ENCODE data around the gene GORASP1.

The GORASP1 gene

GRCh38 chr3:39118079-39118478 lies 10.7 kb upstream of the GORASP1 start:
- H3K4me1 ChIP-seq = no peaks in the 10 kb centered on the region
- H3K27ac ChIP-seq = no peak overlapping the region
- intact Hi-C loops (cut with DNase I; ENCODE audit: low total_unique reads) = no loop called here
- no peak overlapping the region for H3K4me3 ChIP-seq
- H3K9me3 ChIP-seq = no peaks in the 10 kb centered on the region
- H3K36me3 ChIP-seq = peaks cover 0 to 51% (median 17%) of the 10 kb centered on the region in 3 donors
- no peaks in the 10 kb centered on the region for H3K27me3 ChIP-seq
- no peak for TF ChIP-seq CTCF (IDR thresholded peaks at IDR 0.05)
- DNase-seq = no peak

GRCh38 chr3:39115870-39116269 lies 8.4 kb upstream of the GORASP1 start:
- H3K27me3 ChIP-seq = no peaks in the 10 kb centered on the region
- no peaks in the 10 kb centered on the region for H3K4me1 ChIP-seq
- no peak for TF ChIP-seq CTCF (IDR thresholded peaks at IDR 0.05)
- intact Hi-C loops (cut with DNase I; ENCODE audit: low total_unique reads) = no loop called here
- DNase-seq = peak in 1 of 2 donors; percentile 10
- peaks cover 0 to 57% (median 17%) of the 10 kb centered on the region in 3 donors for H3K36me3 ChIP-seq
- H3K27ac ChIP-seq = no peak overlapping the region
- no peaks in the 10 kb centered on the region for H3K9me3 ChIP-seq
- no peak overlapping the region for H3K4me3 ChIP-seq

- DNase-seq = peak in 1 of 2 donors; percentile 10
- no peak for TF ChIP-seq CTCF (IDR thresholded peaks at IDR 0.05)
- H3K4me3 ChIP-seq = no peak overlapping the region
- H3K36me3 ChIP-seq = peaks cover 0 to 54% (median 5%) of the 10 kb centered on the region in 3 donors
- intact Hi-C loops (cut with DNase I; ENCODE audit: low total_unique reads) = no loop called here
- no peaks in the 10 kb centered on the region for H3K4me1 ChIP-seq
- H3K27me3 ChIP-seq = no peaks in the 10 kb centered on the region
- H3K27ac ChIP-seq = no peak overlapping the region
- no peaks in the 10 kb centered on the region for H3K9me3 ChIP-seq
These were observed 7.0 kb upstream of the GORASP1 start for GRCh38 chr3:39114456-39114855.

GRCh38 chr3:39113291-39113690 lies 5.9 kb upstream of the GORASP1 start:
- no peak overlapping the region for H3K27ac ChIP-seq
- H3K36me3 ChIP-seq = peaks cover 0 to 43% (median 5%) of the 10 kb centered on the region in 3 donors
- H3K27me3 ChIP-seq = no peaks in the 10 kb centered on the region
- peaks cover 0 to 4% (median 3%) of the 10 kb centered on the region in 4 donors for H3K4me1 ChIP-seq
- H3K9me3 ChIP-seq = no peaks in the 10 kb centered on the region
- DNase-seq = no peak
- H3K4me3 ChIP-seq = no peak overlapping the region
- intact Hi-C loops (cut with DNase I; ENCODE audit: low total_unique reads) = no loop called here
- no peak for TF ChIP-seq CTCF (IDR thresholded peaks at IDR 0.05)

GRCh38 chr3:39112535-39112934 lies 5.1 kb upstream of the GORASP1 start:
- peaks cover 0 to 35% (median 0%) of the 10 kb centered on the region in 3 donors for H3K36me3 ChIP-seq
- H3K9me3 ChIP-seq = no peaks in the 10 kb centered on the region
- no peak for DNase-seq
- no peaks in the 10 kb centered on the region for H3K27me3 ChIP-seq
- no peak for TF ChIP-seq CTCF (IDR thresholded peaks at IDR 0.05)
- no peak overlapping the region for H3K4me3 ChIP-seq
- intact Hi-C loops (cut with DNase I; ENCODE audit: low total_unique reads) = no loop called here
- no peak overlapping the region for H3K27ac ChIP-seq
- peaks cover 0 to 10% (median 7%) of the 10 kb centered on the region in 4 donors for H3K4me1 ChIP-seq

GRCh38 chr3:39112113-39112512 lies 4.7 kb upstream of the GORASP1 start:
- Histone ChIP-seq H3K4me1 (peaks cover 0 to 10% (median 7%) of the 10 kb centered on the region in 4 donors), H3K27me3 (no peaks in the 10 kb centered on the region), H3K36me3 (peaks cover 0 to 31% (median 0%) of the 10 kb centered on the region in 3 donors), H3K4me3 (no peak overlapping the region), H3K27ac (no peak overlapping the region), H3K9me3 (no peaks in the 10 kb centered on the region)
- TF ChIP-seq CTCF (IDR thresholded peaks at IDR 0.05) = no peak
- peak in 1 of 2 donors; percentile 5 for DNase-seq
- intact Hi-C loops (cut with DNase I; ENCODE audit: low total_unique reads) = no loop called here
